Stimulated activated CD8-positive, alpha-beta memory T cell treated with anti-CD3 and anti-CD28 coated beads, Interleukin-7, amount 100 ng/mL, for 1 hour (primary cell): Measurements from ENCODE around the gene TEDC1.

ENCODE experiments used
- DNase-seq, 2 donors: peaks; one replicate each; pipeline ENCODE4 v3.0.0-alpha.2; 2020; ENCODE audit warnings: low read depth in 2 of 2

TEDC1 gene

GRCh38 chr14:105490572-105491365, at the start of gene TEDC1:
TSS of gene TEDC1 (plus strand) at chr14:105491246. CDS start at chr14:105491376, 130 bp downstream.
- peak; percentile 97 for DNase-seq

- DNase-seq, result no peak
Observed at GRCh38 chr14:105442125-105442524, 48.9 kb upstream of the TEDC1 start.

- no peak for DNase-seq
Observed at GRCh38 chr14:105442834-105443233, 48.2 kb upstream of the TEDC1 start.

GRCh38 chr14:105444859-105445258, 46.2 kb upstream of the TEDC1 start:
- DNase-seq, result no peak

GRCh38 chr14:105445290-105445689, 45.8 kb upstream of the TEDC1 start:
- no peak for DNase-seq

- DNase-seq, result no peak
Observed at GRCh38 chr14:105445901-105446845, 44.9 kb upstream of the TEDC1 start.

GRCh38 chr14:105446971-105447370, 44.1 kb upstream of the TEDC1 start:
- no peak for DNase-seq

GRCh38 chr14:105447651-105448640, 43.1 kb upstream of the TEDC1 start:
- DNase-seq, result no peak

- peak; percentile 30 to 56 for DNase-seq
Observed at GRCh38 chr14:105448706-105449111, 42.3 kb upstream of the TEDC1 start.

GRCh38 chr14:105449276-105450122, 41.5 kb upstream of the TEDC1 start:
- DNase-seq, result no peak

- DNase-seq, result no peak
Observed at GRCh38 chr14:105450123-105450505, 40.9 kb upstream of the TEDC1 start.

- DNase-seq, result no peak
Observed at GRCh38 chr14:105450864-105451720, 40.0 kb upstream of the TEDC1 start.

GRCh38 chr14:105452963-105453362, 38.1 kb upstream of the TEDC1 start:
- DNase-seq, result no peak

GRCh38 chr14:105453847-105454246, 37.2 kb upstream of the TEDC1 start:
- DNase-seq, result no peak

GRCh38 chr14:105455086-105455640, 35.9 kb upstream of the TEDC1 start:
- no peak for DNase-seq

- no peak for DNase-seq
Observed at GRCh38 chr14:105455766-105456660, 35.0 kb upstream of the TEDC1 start.

GRCh38 chr14:105456736-105457617, 34.1 kb upstream of the TEDC1 start:
- DNase-seq, result no peak
